Esophagus squamous epithelium (tissue), 5 donors: ENCODE measurements around the gene GTPBP1. TPM values are rescaled to one million over a fixed set of nuclear protein-coding genes. Genes with fewer than 3 reads are reported as not detected.

Experiments used
- DNase-seq: peaks from one replicate; lab custom pipeline; 2025; lab: John Stamatoyannopoulos, UW
- H3K27ac ChIP-seq, 4 donors: fragments of 200-600 bp; sonication (generic); one replicate each; pipeline ENCODE4 v1.5.1; 2016 to 2019; ENCODE audit warnings: mild to moderate bottlenecking in 1 of 4
- H3K27me3 ChIP-seq, 4 donors: fragments of 200-600 bp; sonication (generic); 1 replicate in 3 of 4; 2 replicates in 1 of 4; pipeline versions ENCODE4 v1.5.1 to v1.6.0; 2017 to 2021; ENCODE audit warnings: antibody characterized with exemption in 1 of 4
- H3K36me3 ChIP-seq, 3 donors: fragments of 200-600 bp; sonication (generic); one replicate each; pipeline ENCODE4 v1.5.1; 2016 to 2019
- H3K4me1 ChIP-seq, 3 donors: fragments of 200-600 bp; sonication (generic); one replicate each; pipeline ENCODE4 v1.5.1; 2017 to 2019
- H3K4me3 ChIP-seq, 4 donors: fragments of 200-600 bp; sonication (generic); 1 replicate in 3 of 4; 2 replicates in 1 of 4; pipeline ENCODE4 v1.5.1; 2016 to 2019; ENCODE audit warnings: mild to moderate bottlenecking in 2 of 4, moderate library complexity in 1 of 4
- H3K9me3 ChIP-seq, 3 donors: fragments of 200-600 bp; sonication (generic); one replicate each; pipeline ENCODE4 v1.5.1; 2016 to 2019
- CTCF ChIP-seq, 6 experiments: fragments of 450-650 bp in 4 of 6; fragments of 200-600 bp in 2 of 6; sonication (generic) in 2 of 6; IDR thresholded peaks; one replicate each; pipeline ENCODE4 v1.5.1; 2016 to 2019; ENCODE audit warnings: antibody characterized with exemption in 6 of 6, mild to moderate bottlenecking in 4 of 6, moderate library complexity in 4 of 6
- POLR2A ChIP-seq, 4 donors: fragments of 450-650 bp; IDR thresholded peaks; one replicate each; pipeline ENCODE4 v1.6.1; 2017; ENCODE audit warnings: antibody characterized with exemption in 4 of 4, mild to moderate bottlenecking in 4 of 4, moderate library complexity in 3 of 4
- WGBS, 2 donors: methylation state at CpG; one replicate each; pipeline ENCODE4 v1.1.5; 2018; 5-methylcytosine and 5-hydroxymethylcytosine counted together
- intact Hi-C: fragments of 100-400 bp; cut with DNase I; formaldehyde crosslinking; loops from one replicate; pipeline ENCODE4 v1.15.0; 2022
- total RNA-seq, 4 donors: library from RNA; depleted of rRNA; stranded (reverse); fragments of >200 nt; gene quantifications; one replicate each; pipeline ENCODE4 v1.1.0, GENCODE V29; 2016
- donor health status: DM: yes; HTN: yes; CAD: no.

GTPBP1 gene
- total RNA-seq, 4 donors from 2014 or later, result 15.3 to 37.4 (median 32.0) TPM

GRCh38 chr22:38704654-38705234, 1.0 kb upstream of the GTPBP1 start:
- WGBS, 2 donors, result 8 to 12% methylated on average over 10 of the region's 10 CpGs
- TF ChIP-seq CTCF (IDR thresholded peaks at IDR 0.05) (no peak), POLR2A (IDR thresholded peaks at IDR 0.05) (no peak)
- H3K27me3 ChIP-seq, result no peaks in the 10 kb centered on the region
- no peaks in the 10 kb centered on the region for H3K9me3 ChIP-seq
- H3K36me3 ChIP-seq, result peaks cover 0 to 11% (median 0%) of the 10 kb centered on the region in 3 donors
- H3K27ac ChIP-seq, result peak overlapping the region; percentile 73 to 93 (median 84)
- intact Hi-C loops, result loop anchor here (5.0 kb wide), 1 partner anchor 43 kb away; no protein-coding TSS in a partner anchor
- peak overlapping the region; percentile 7 to 58 (median 28) for H3K4me3 ChIP-seq
- H3K4me1 ChIP-seq, result peaks cover 16 to 55% (median 28%) of the 10 kb centered on the region in 3 donors
- no peak for DNase-seq

- DNase-seq, result peak; percentile 16
- Histone ChIP-seq H3K4me3 (peak overlapping the region; percentile 87 to 99 (median 96)), H3K27me3 (no peaks in the 10 kb centered on the region), H3K27ac (peak overlapping the region; percentile 96 to 100 (median 98)), H3K36me3 (peaks cover 0 to 22% (median 0%) of the 10 kb centered on the region in 3 donors), H3K9me3 (no peaks in the 10 kb centered on the region), H3K4me1 (peaks cover 14 to 64% (median 27%) of the 10 kb centered on the region in 3 donors)
- 0 to 1% methylated on average over 10 to 17 of the region's 80 CpGs for WGBS, 2 donors
- intact Hi-C loops, result loop anchor here (5.0 kb wide), 1 partner anchor 41 kb away; no protein-coding TSS in a partner anchor
- TF ChIP-seq POLR2A (IDR thresholded peaks at IDR 0.05) (no peak), CTCF (IDR thresholded peaks at IDR 0.05) (no peak)
Observed at GRCh38 chr22:38706101-38706900, 557 bp downstream of the GTPBP1 start.

DNA sequence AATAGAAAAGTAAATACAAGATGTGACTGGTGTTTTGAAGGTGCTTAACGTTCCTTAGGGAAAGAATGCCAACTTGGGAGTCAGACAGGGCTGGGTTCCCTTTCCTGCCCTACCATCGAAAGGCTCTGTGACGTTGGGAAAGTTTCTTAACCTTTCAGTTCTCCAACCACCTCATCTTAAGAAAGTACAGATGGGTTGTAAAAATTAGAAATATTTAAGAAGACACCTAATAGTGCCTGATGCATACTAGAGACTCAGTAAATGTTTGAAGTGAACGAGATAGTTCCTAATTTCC, 1.1 kb downstream of the GTPBP1 start:
- H3K36me3 ChIP-seq, result peaks cover 0 to 27% (median 0%) of the 10 kb centered on the region in 3 donors
- 0 to 3% methylated on average over 4 of the region's 4 CpGs for WGBS, 2 donors
- peak overlapping the region; percentile 87 to 99 (median 96) for H3K4me3 ChIP-seq
- DNase-seq, result no peak
- peaks cover 9 to 64% (median 22%) of the 10 kb centered on the region in 3 donors for H3K4me1 ChIP-seq
- H3K9me3 ChIP-seq, result no peaks in the 10 kb centered on the region
- no peaks in the 10 kb centered on the region for H3K27me3 ChIP-seq
- TF ChIP-seq CTCF (IDR thresholded peaks at IDR 0.05) (no peak), POLR2A (IDR thresholded peaks at IDR 0.05) (no peak)
- peak overlapping the region; percentile 96 to 100 (median 98) for H3K27ac ChIP-seq
- intact Hi-C loops, result loop anchor here (5.0 kb wide), 1 partner anchor 40 kb away; no protein-coding TSS in a partner anchor

DNA sequence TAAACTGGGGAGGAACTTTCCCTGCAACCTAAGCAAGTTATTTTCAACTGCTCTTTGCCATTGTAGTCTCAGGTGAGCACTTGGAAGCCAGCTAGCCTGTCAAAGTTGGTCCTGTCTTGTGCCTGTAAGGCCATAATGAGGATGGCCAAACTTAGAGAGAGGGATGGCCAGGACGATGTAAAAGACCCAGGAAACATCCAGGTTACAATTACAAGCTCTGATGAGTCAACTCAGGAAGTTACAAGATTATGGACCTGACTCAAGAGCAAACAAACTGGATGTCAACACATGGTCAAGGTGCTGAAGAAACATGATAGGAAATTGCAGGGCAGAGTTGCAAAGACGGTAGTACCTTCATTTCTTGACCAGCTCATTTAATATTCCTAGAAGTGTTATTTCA, 1.6 kb downstream of the GTPBP1 start:
- peaks cover 9 to 66% (median 21%) of the 10 kb centered on the region in 3 donors for H3K4me1 ChIP-seq
- intact Hi-C loops, result loop anchor here (5.0 kb wide), 1 partner anchor 40 kb away; no protein-coding TSS in a partner anchor
- no peaks in the 10 kb centered on the region for H3K27me3 ChIP-seq
- H3K27ac ChIP-seq, result peak overlapping the region; percentile 96 to 100 (median 98)
- DNase-seq, result no peak
- no peak for TF ChIP-seq CTCF (IDR thresholded peaks at IDR 0.05)
- WGBS, 2 donors, result 9 to 18% methylated on average over 2 of the region's 2 CpGs
- peaks cover 0 to 30% (median 0%) of the 10 kb centered on the region in 3 donors for H3K36me3 ChIP-seq
- no peaks in the 10 kb centered on the region for H3K9me3 ChIP-seq
- H3K4me3 ChIP-seq, result peak overlapping the region; percentile 87 to 99 (median 96)

- Histone ChIP-seq H3K27me3 (no peaks in the 10 kb centered on the region), H3K4me3 (no peak overlapping the region), H3K27ac (peak overlapping the region in 1 of 4 donors; percentile 98), H3K4me1 (peaks cover 9 to 67% (median 21%) of the 10 kb centered on the region in 3 donors), H3K9me3 (no peaks in the 10 kb centered on the region), H3K36me3 (peaks cover 0 to 36% (median 0%) of the 10 kb centered on the region in 3 donors)
- WGBS, 2 donors, result 76 to 80% methylated on average over 3 of the region's 3 CpGs
- TF ChIP-seq CTCF (IDR thresholded peaks at IDR 0.05) (no peak), POLR2A (IDR thresholded peaks at IDR 0.05) (no peak)
- intact Hi-C loops, result loop anchor here (5.0 kb wide), 1 partner anchor 39 kb away; no protein-coding TSS in a partner anchor
- DNase-seq, result no peak
Observed at GRCh38 chr22:38707984-38708383, 2.2 kb downstream of the GTPBP1 start.
